Mesenchymal stem cell (in vitro differentiated cells and primary cell): ENCODE results near the gene AIG1.

Experiments
- DNase-seq: peaks from one replicate; pipeline ENCODE4 v3.0.0-alpha.2; 2013
- H2AFZ ChIP-seq: one replicate; pipeline ENCODE4 v1.6.1; 2013; ENCODE audit warnings: low read depth, mild to moderate bottlenecking, control low read depth, inconsistent platforms, low read length, moderate library complexity
- H2AK5ac ChIP-seq: 2 replicates; pipeline ENCODE4 v1.6.1; 2013; ENCODE audit warnings: low read length, moderate library complexity, mild to moderate bottlenecking, inconsistent platforms; ENCODE audit not compliant: severe bottlenecking
- H2BK120ac ChIP-seq: one replicate; pipeline ENCODE4 v1.6.1; 2013; ENCODE audit warnings: low read depth, mild to moderate bottlenecking, inconsistent platforms, low read length, moderate library complexity
- H2BK12ac ChIP-seq, 2 experiments: one replicate each; pipeline ENCODE4 v1.6.1; 2013; ENCODE audit warnings: inconsistent platforms in 2 of 2, low read length in 2 of 2, mild to moderate bottlenecking in 2 of 2, moderate library complexity in 2 of 2, control low read depth in 1 of 2
- H2BK15ac ChIP-seq: one replicate; pipeline ENCODE4 v1.6.1; 2013; ENCODE audit warnings: mild to moderate bottlenecking, low read depth, inconsistent platforms; ENCODE audit not compliant: poor library complexity, severe bottlenecking
- H2BK5ac ChIP-seq: 2 replicates; pipeline ENCODE4 v1.6.1; 2013; ENCODE audit warnings: low read depth, mild to moderate bottlenecking, low read length, control low read depth, inconsistent platforms; ENCODE audit not compliant: poor library complexity, severe bottlenecking
- H3K14ac ChIP-seq, 2 experiments: one replicate each; pipeline ENCODE4 v1.6.1; 2013; ENCODE audit warnings: inconsistent platforms in 2 of 2, low read length in 2 of 2, control low read depth in 1 of 2, mild to moderate bottlenecking in 1 of 2, moderate library complexity in 1 of 2
- H3K18ac ChIP-seq, 2 experiments: one replicate each; pipeline ENCODE4 v1.6.1; 2013; ENCODE audit warnings: inconsistent platforms in 2 of 2, low read length in 2 of 2, control low read depth in 1 of 2, low read depth in 1 of 2, mild to moderate bottlenecking in 1 of 2
- H3K23ac ChIP-seq, 2 experiments: one replicate each; pipeline ENCODE4 v1.6.1; 2013; ENCODE audit warnings: inconsistent platforms in 2 of 2, low read length in 2 of 2, mild to moderate bottlenecking in 2 of 2, moderate library complexity in 2 of 2, control low read depth in 1 of 2
- H3K27ac ChIP-seq: 2 replicates; pipeline ENCODE4 v1.5.1; 2013; ENCODE audit warnings: mild to moderate bottlenecking, moderate library complexity, low read length, control low read depth, inconsistent platforms; ENCODE audit not compliant: poor library complexity, severe bottlenecking
- H3K27me3 ChIP-seq, 2 experiments: 2 replicates each; pipeline versions ENCODE4 v1.6.1 to v1.7.0; 2013; ENCODE audit warnings: low read length in 2 of 2, mild to moderate bottlenecking in 2 of 2, moderate library complexity in 2 of 2, control low read depth in 1 of 2, inconsistent platforms in 1 of 2; ENCODE audit not compliant: control insufficient read depth in 1 of 2, insufficient read depth in 1 of 2
- H3K36me3 ChIP-seq, 2 experiments: 2 replicates each; pipeline versions ENCODE4 v1.6.1 to v1.7.0; 2013; ENCODE audit warnings: low read length in 2 of 2, control low read depth in 1 of 2, inconsistent platforms in 1 of 2, low read depth in 1 of 2, mild to moderate bottlenecking in 1 of 2; ENCODE audit not compliant: insufficient read depth in 2 of 2, control insufficient read depth in 1 of 2
- H3K4ac ChIP-seq, 2 experiments: one replicate each; pipeline ENCODE4 v1.6.1; 2013; ENCODE audit warnings: inconsistent platforms in 2 of 2, low read length in 2 of 2, mild to moderate bottlenecking in 2 of 2, moderate library complexity in 2 of 2, control low read depth in 1 of 2, low read depth in 1 of 2
- H3K4me1 ChIP-seq: 2 replicates; pipeline ENCODE4 v1.6.1; 2013; ENCODE audit warnings: low read depth, low read length, control low read depth; ENCODE audit not compliant: control insufficient read depth, insufficient read depth
- H3K4me2 ChIP-seq: 2 replicates; pipeline ENCODE4 v1.6.1; 2013; ENCODE audit warnings: low read length, mild to moderate bottlenecking, inconsistent platforms; ENCODE audit not compliant: poor library complexity, severe bottlenecking
- H3K4me3 ChIP-seq, 2 experiments: 2 replicates each; pipeline versions ENCODE4 v1.5.1 to v1.7.0; 2013; ENCODE audit warnings: low read length in 2 of 2, mild to moderate bottlenecking in 2 of 2, control low read depth in 1 of 2, low read depth in 1 of 2; ENCODE audit not compliant: insufficient read depth in 1 of 2
- H3K79me1 ChIP-seq: replicated peaks from 2 replicates; pipeline ENCODE4 v1.6.1; 2013; ENCODE audit warnings: mild to moderate bottlenecking, control low read depth, low read length, inconsistent platforms; ENCODE audit not compliant: poor library complexity, severe bottlenecking
- H3K9ac ChIP-seq: 2 replicates; pipeline ENCODE4 v1.7.0; 2013; ENCODE audit warnings: mild to moderate bottlenecking, low read length, moderate library complexity
- H3K9me3 ChIP-seq: 2 replicates; pipeline ENCODE4 v1.7.0; 2013; ENCODE audit warnings: mild to moderate bottlenecking, low read length; ENCODE audit not compliant: control insufficient read depth
- H4K8ac ChIP-seq: one replicate; pipeline ENCODE4 v1.6.1; 2013; ENCODE audit warnings: inconsistent platforms, mild to moderate bottlenecking, low read length, moderate library complexity
- H4K91ac ChIP-seq: one replicate; pipeline ENCODE4 v1.6.1; 2013; ENCODE audit warnings: mild to moderate bottlenecking, low read length, inconsistent platforms
- whole genome bisulfite sequencing: methylation state at CpG from one replicate; pipeline ENCODE4 v1.1.7; 2013; ENCODE audit warnings: mixed read lengths; 5-methylcytosine and 5-hydroxymethylcytosine counted together

AIG1 gene

GRCh38 chr6:143241111-143241510 lies 180.4 kb downstream of the AIG1 start:
- WGBS = 96% methylated on average over 3 of the region's 4 CpGs
- H3K36me3 ChIP-seq = no peaks in the 10 kb centered on the region
- no peak overlapping the region for H2AFZ ChIP-seq
- H2BK12ac ChIP-seq = no peak overlapping the region
- peak overlapping the region; percentile 7 for H3K9ac ChIP-seq
- H3K79me1 ChIP-seq = peaks cover under 1% of the 10 kb centered on the region
- no peak overlapping the region for H2BK5ac ChIP-seq
- no peaks in the 10 kb centered on the region for H3K9me3 ChIP-seq
- no peak overlapping the region for H3K4me2 ChIP-seq
- no peak overlapping the region for H3K18ac ChIP-seq
- H4K91ac ChIP-seq = no peak overlapping the region
- H3K4ac ChIP-seq = no peak overlapping the region
- no peak overlapping the region for H3K14ac ChIP-seq
- H2BK120ac ChIP-seq = no peak overlapping the region
- no peak overlapping the region for H3K4me3 ChIP-seq
- H4K8ac ChIP-seq = no peak overlapping the region
- no peak overlapping the region for H3K27ac ChIP-seq
- H2BK15ac ChIP-seq = no peak overlapping the region
- no peak overlapping the region for H2AK5ac ChIP-seq
- H3K23ac ChIP-seq = no peak overlapping the region
- peak; percentile 33 for DNase-seq
- H3K4me1 ChIP-seq = peaks cover 2% of the 10 kb centered on the region
- no peaks in the 10 kb centered on the region for H3K27me3 ChIP-seq

GRCh38 chr6:143241911-143242310 lies 181.2 kb downstream of the AIG1 start:
- H3K4me1 ChIP-seq = no peaks in the 10 kb centered on the region
- no peak overlapping the region for H3K4me2 ChIP-seq
- H3K27me3 ChIP-seq = no peaks in the 10 kb centered on the region
- H2BK5ac ChIP-seq = no peak overlapping the region
- H2AK5ac ChIP-seq = no peak overlapping the region
- no peak overlapping the region for H4K91ac ChIP-seq
- DNase-seq = no peak
- no peak overlapping the region for H4K8ac ChIP-seq
- no peak overlapping the region for H2BK120ac ChIP-seq
- 84% methylated on average over 5 of the region's 5 CpGs for WGBS
- H2BK15ac ChIP-seq = no peak overlapping the region
- H3K27ac ChIP-seq = no peak overlapping the region
- H2BK12ac ChIP-seq = no peak overlapping the region
- no peaks in the 10 kb centered on the region for H3K79me1 ChIP-seq
- H3K36me3 ChIP-seq = no peaks in the 10 kb centered on the region
- H3K9ac ChIP-seq = no peak overlapping the region
- no peak overlapping the region for H3K23ac ChIP-seq
- H2AFZ ChIP-seq = no peak overlapping the region
- H3K14ac ChIP-seq = no peak overlapping the region
- H3K4me3 ChIP-seq = no peak overlapping the region
- no peak overlapping the region for H3K18ac ChIP-seq
- no peak overlapping the region for H3K4ac ChIP-seq
- no peaks in the 10 kb centered on the region for H3K9me3 ChIP-seq

- no peak overlapping the region for H3K4me2 ChIP-seq
- no peak overlapping the region for H3K18ac ChIP-seq
- no peak overlapping the region for H2AFZ ChIP-seq
- no peak overlapping the region for H2AK5ac ChIP-seq
- H4K91ac ChIP-seq = no peak overlapping the region
- H3K36me3 ChIP-seq = no peaks in the 10 kb centered on the region
- no peak overlapping the region for H4K8ac ChIP-seq
- H2BK15ac ChIP-seq = no peak overlapping the region
- no peak for DNase-seq
- no peak overlapping the region for H3K27ac ChIP-seq
- no peak overlapping the region for H3K23ac ChIP-seq
- H3K79me1 ChIP-seq = no peaks in the 10 kb centered on the region
- no peak overlapping the region for H2BK5ac ChIP-seq
- WGBS = 88% methylated on average over 1 of the region's 1 CpG
- no peaks in the 10 kb centered on the region for H3K9me3 ChIP-seq
- no peak overlapping the region for H3K9ac ChIP-seq
- no peak overlapping the region for H3K14ac ChIP-seq
- H3K4me3 ChIP-seq = no peak overlapping the region
- H2BK12ac ChIP-seq = no peak overlapping the region
- no peak overlapping the region for H2BK120ac ChIP-seq
- H3K4me1 ChIP-seq = no peaks in the 10 kb centered on the region
- H3K27me3 ChIP-seq = no peaks in the 10 kb centered on the region
- no peak overlapping the region for H3K4ac ChIP-seq
These were observed 183.1 kb downstream of the AIG1 start for GRCh38 chr6:143243786-143244185.

- Histone ChIP-seq H2AFZ (no peak overlapping the region), H2BK120ac (no peak overlapping the region), H3K14ac (no peak overlapping the region), H3K23ac (no peak overlapping the region), H3K9ac (no peak overlapping the region), H2AK5ac (no peak overlapping the region), H3K18ac (no peak overlapping the region), H2BK12ac (no peak overlapping the region), H3K4me1 (no peaks in the 10 kb centered on the region), H3K27ac (no peak overlapping the region), H3K36me3 (no peaks in the 10 kb centered on the region), H3K9me3 (no peaks in the 10 kb centered on the region), H2BK15ac (no peak overlapping the region), H3K4me3 (no peak overlapping the region), H3K4ac (no peak overlapping the region), H4K8ac (no peak overlapping the region), H3K27me3 (no peaks in the 10 kb centered on the region), H3K4me2 (no peak overlapping the region), H4K91ac (no peak overlapping the region), H2BK5ac (no peak overlapping the region), H3K79me1 (no peaks in the 10 kb centered on the region)
- no peak for DNase-seq
- WGBS = 87% methylated on average over 6 of the region's 6 CpGs
These were observed 185.0 kb downstream of the AIG1 start for GRCh38 chr6:143245656-143246055.
